Cardiac muscle cell (in vitro differentiated cells and primary cell): ENCODE results near the gene NPAS3. TPM values are rescaled to one million over a fixed set of nuclear protein-coding genes. Genes with fewer than 3 reads are reported as not detected.

Experiments
- DNase-seq, 2 donors: peaks; one replicate each; pipeline versions ENCODE4 v3.0.0 to v3.0.0-alpha.2; 2010 to 2017; ENCODE audit warnings: low read depth in 1 of 2, low spot score in 1 of 2
- H3K27ac ChIP-seq: fragments of 200-600 bp; sonication (generic); 2 replicates; pipeline ENCODE4 v1.5.1; 2016
- H3K27me3 ChIP-seq: fragments of 200-600 bp; sonication (generic); 2 replicates; pipeline ENCODE4 v1.6.0; 2016; ENCODE audit warnings: control low read depth
- H3K36me3 ChIP-seq: fragments of 200-600 bp; sonication (generic); 2 replicates; pipeline ENCODE4 v1.5.1; 2016; ENCODE audit warnings: control low read depth
- H3K4me1 ChIP-seq: fragments of 200-600 bp; sonication (generic); 2 replicates; pipeline ENCODE4 v1.8.1; 2017; ENCODE audit warnings: low read depth, mild to moderate bottlenecking, mixed run types
- H3K4me3 ChIP-seq: fragments of 200-600 bp; sonication (generic); 2 replicates; pipeline ENCODE4 v1.5.1; 2016; ENCODE audit warnings: mild to moderate bottlenecking
- H3K9me3 ChIP-seq: fragments of 200-600 bp; sonication (generic); 2 replicates; pipeline ENCODE4 v1.5.1; 2017; ENCODE audit warnings: low read depth, mild to moderate bottlenecking, control low read depth
- CTCF ChIP-seq: IDR thresholded peaks from 2 replicates; pipeline ENCODE4 v1.5.1; 2012; ENCODE audit warnings: low read depth, mild to moderate bottlenecking, low read length
- polyA plus RNA-seq: library from polyadenylated mRNA; unstranded; fragments of >200 nt; fragmentation: Nextera tagmentation; extraction: Ambion mirVana; gene quantifications from 2 replicates; pipeline ENCODE4 v1.2.1, GENCODE V29; 2016
- total RNA-seq: library from RNA; depleted of rRNA; stranded (reverse); fragments of >200 nt; gene quantifications from 2 replicates; pipeline ENCODE4 v1.2.3, GENCODE V29; 2016

NPAS3 gene
- total and polyA plus RNA-seq, 2 experiments from 2014 or later, result 0.18 TPM

DNA sequence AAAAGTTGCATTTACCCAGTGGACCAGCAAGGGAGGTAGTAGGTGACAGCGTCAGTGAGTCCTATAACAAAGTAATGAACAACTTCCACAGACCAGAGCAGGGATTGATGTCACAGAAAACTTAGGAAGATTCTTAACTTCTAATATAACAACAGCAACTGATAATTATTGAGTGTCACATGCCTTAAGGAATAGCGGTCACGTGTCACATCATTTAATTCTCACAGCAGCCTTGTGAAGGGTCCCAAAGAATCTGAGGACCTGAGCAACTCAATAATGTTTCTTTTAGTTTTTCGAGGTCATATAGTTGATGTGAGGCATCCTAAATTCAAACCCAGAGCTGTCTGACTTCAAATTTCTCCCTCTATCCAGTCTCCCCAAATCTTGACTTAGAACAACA, 590.0 kb downstream of the NPAS3 start:
- H3K4me3 ChIP-seq, result no peak overlapping the region
- no peaks in the 10 kb centered on the region for H3K27me3 ChIP-seq
- no peak for TF ChIP-seq CTCF
- no peak for DNase-seq
- no peaks in the 10 kb centered on the region for H3K9me3 ChIP-seq
- H3K36me3 ChIP-seq, result no peaks in the 10 kb centered on the region
- H3K4me1 ChIP-seq, result no peaks in the 10 kb centered on the region
- H3K27ac ChIP-seq, result no peak overlapping the region

DNA sequence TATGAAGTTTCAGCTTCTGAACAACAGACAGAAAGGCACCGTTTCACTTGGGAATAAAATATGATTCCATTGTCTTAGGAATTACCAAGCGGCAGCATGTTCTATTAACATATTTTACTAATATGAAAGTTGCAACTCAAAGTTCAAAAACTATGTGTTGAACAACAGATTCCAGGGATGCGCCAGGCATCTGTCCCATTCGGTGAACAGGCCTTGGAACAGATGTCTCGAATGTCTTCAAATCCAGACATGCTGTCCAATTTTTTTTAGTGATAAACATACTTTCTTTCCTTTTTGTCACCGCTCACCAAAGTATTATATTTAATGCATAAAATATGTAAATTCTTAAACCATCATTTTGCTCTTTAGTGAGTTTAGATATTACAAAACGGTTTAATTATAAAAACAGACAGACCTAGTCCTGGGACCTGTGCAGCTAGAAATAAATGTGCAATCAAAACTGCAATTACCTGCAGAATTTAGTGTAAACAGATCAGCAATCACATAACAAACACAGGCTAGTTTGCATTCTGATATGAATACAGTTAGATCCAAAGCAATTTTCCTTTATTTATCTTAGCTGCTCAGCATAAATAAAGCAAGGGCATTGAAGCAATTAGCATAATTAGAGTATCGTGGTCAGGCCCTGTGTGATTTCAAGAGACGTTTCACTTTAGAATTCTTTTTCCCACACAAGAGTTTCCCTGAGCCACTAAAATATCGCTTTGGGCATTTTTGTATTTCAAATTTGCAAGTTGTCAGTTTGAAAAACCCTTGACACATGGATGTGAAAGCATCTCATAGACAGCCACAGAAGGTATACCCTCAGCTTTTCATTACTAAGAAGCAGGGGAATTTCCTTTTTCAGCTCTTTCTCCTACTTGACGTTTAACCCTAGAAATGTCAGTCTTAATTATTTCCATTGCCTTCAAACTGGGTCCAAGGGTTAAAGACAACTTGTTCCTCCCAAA, 591.4 kb downstream of the NPAS3 start:
- Histone ChIP-seq H3K27me3 (no peaks in the 10 kb centered on the region), H3K4me3 (no peak overlapping the region), H3K4me1 (no peaks in the 10 kb centered on the region), H3K36me3 (no peaks in the 10 kb centered on the region), H3K27ac (no peak overlapping the region), H3K9me3 (no peaks in the 10 kb centered on the region)
- DNase-seq, result no peak
- TF ChIP-seq CTCF, result no peak

- Histone ChIP-seq H3K27ac (no peak overlapping the region), H3K36me3 (no peaks in the 10 kb centered on the region), H3K4me1 (no peaks in the 10 kb centered on the region), H3K9me3 (no peaks in the 10 kb centered on the region), H3K4me3 (no peak overlapping the region), H3K27me3 (no peaks in the 10 kb centered on the region)
- no peak for DNase-seq
- TF ChIP-seq CTCF, result no peak
Observed at GRCh38 chr14:33532553-33532952, 593.9 kb downstream of the NPAS3 start.

DNA sequence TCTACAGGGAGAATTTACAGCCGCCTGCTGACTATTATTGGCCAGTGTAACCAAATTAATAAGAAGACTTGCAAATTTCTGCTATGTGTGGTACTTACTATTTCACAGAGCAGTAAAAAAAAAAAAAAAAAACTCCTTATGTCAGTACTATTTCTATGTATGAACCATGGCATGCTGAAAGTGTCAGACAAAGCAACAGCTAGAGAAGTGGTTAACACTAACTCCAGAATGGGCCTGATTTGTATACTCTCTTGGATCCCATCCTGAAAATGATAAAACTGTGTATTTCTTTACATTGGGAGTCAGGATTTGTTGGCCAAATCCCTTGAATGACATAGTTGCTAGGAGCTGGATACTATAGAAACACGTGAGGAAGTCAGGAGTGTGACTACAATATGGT, 595.4 kb downstream of the NPAS3 start:
- no peak overlapping the region for H3K27ac ChIP-seq
- no peaks in the 10 kb centered on the region for H3K4me1 ChIP-seq
- no peaks in the 10 kb centered on the region for H3K9me3 ChIP-seq
- no peak for DNase-seq
- TF ChIP-seq CTCF, result no peak
- no peak overlapping the region for H3K4me3 ChIP-seq
- no peaks in the 10 kb centered on the region for H3K27me3 ChIP-seq
- H3K36me3 ChIP-seq, result no peaks in the 10 kb centered on the region

DNA sequence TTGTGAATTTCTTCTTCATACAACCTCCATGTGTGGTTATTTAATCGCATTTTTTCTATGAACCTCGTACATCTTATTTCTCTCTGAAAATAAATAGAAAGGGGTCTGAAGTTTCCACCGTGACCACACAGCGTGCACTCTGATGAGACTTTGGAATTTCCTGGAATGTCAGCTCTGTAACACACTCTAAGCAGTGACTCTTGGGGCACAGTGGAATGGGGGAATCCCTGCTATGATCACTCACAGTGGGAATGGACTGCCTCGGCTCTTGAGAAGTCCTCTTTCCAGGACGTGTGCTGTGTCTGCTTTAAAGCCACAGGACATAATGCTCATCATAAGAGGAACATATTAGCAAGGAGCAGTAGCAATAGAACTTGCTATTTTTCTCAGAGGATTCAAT, 596.0 kb downstream of the NPAS3 start:
- no peak for TF ChIP-seq CTCF
- no peaks in the 10 kb centered on the region for H3K27me3 ChIP-seq
- H3K27ac ChIP-seq, result no peak overlapping the region

More for the DNA sequence above, 596.0 kb downstream of the NPAS3 start:
- no peak overlapping the region for H3K4me3 ChIP-seq
- H3K36me3 ChIP-seq, result no peaks in the 10 kb centered on the region
- H3K9me3 ChIP-seq, result no peaks in the 10 kb centered on the region
- H3K4me1 ChIP-seq, result no peaks in the 10 kb centered on the region
- no peak for DNase-seq
